ENCODE data around the gene DIDO1.

The DIDO1 gene

GRCh38 chr20:62829231-62830230 lies 96.8 kb downstream of the DIDO1 start:
- DNase-seq = no peak

DNA sequence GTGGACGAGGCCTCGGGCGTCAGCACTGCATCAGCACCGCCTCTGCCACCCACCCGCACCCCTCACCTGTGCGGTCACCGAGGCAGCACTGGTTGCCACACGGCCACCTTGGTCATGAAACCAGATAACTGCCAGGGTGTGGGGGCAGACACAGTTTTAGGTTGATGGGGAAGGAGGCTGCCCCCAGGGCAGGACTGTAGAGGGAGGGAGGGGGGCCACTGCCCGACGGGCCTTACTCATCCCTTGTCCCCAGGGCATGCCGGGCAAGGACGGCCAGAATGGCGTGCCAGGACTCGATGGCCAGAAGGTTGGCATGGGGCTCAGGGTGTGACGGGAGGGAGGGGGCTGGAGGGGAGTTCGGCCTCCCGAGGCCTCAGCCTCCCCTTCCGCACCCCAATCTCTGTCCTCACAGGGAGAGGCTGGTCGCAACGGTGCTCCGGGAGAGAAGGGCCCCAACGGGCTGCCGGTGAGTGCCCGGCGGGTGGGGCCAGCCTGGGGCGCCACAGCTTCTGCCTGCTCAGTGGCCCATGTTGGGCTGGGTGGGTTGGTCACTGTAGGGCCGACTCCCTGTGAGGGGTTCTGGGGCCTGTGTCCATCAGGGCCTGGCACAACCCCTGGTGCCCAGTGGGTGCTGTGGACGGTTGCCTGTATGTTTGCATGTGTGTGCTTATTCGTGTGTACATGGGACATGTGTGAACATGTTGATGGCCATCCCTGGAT lies 97.6 kb downstream of the DIDO1 start:
- no peak for DNase-seq

- DNase-seq = no peak
Measured at GRCh38 chr20:62828051-62828450, 98.3 kb downstream of the DIDO1 start.
